Neural progenitor cell (in vitro differentiated cells): Measurements from ENCODE around the gene BCL2L2. TPM values are rescaled to one million over a fixed set of nuclear protein-coding genes. Genes with fewer than 3 reads are reported as not detected.
"Not testable (repeated sequence)": the region's sequence is repeated elsewhere in the genome, so short reads cannot be mapped to it uniquely, and the experiment has no call there.

ENCODE experiments used
- DNase-seq: peaks from one replicate; pipeline ENCODE4 v3.0.0-alpha.2; 2016; ENCODE audit warnings: low spot score
- H2AFZ ChIP-seq: fragments of 200-600 bp; sonication (generic); replicated peaks from 2 replicates; pipeline ENCODE4 v1.6.1; 2016; ENCODE audit warnings: antibody characterized with exemption
- H3F3A ChIP-seq: fragments of 200-600 bp; sonication (generic); 2 replicates; pipeline ENCODE4 v1.6.1; 2016; ENCODE audit warnings: antibody characterized with exemption, low read depth
- H3K27ac ChIP-seq: fragments of 200-600 bp; sonication (generic); 2 replicates; pipeline ENCODE4 v1.5.1; 2016; ENCODE audit warnings: mild to moderate bottlenecking
- H3K27me3 ChIP-seq: fragments of 200-600 bp; sonication (generic); 2 replicates; pipeline ENCODE4 v1.6.1; 2016; ENCODE audit warnings: mild to moderate bottlenecking, moderate library complexity
- H3K36me3 ChIP-seq: fragments of 200-600 bp; sonication (generic); 2 replicates; pipeline ENCODE4 v1.5.1; 2016
- H3K4me1 ChIP-seq: fragments of 200-600 bp; sonication (generic); 2 replicates; pipeline ENCODE4 v1.6.1; 2016; ENCODE audit warnings: mixed run types
- H3K4me2 ChIP-seq: fragments of 200-600 bp; sonication (generic); 2 replicates; pipeline ENCODE4 v1.6.1; 2016
- H3K4me3 ChIP-seq: fragments of 200-600 bp; sonication (generic); 2 replicates; pipeline ENCODE4 v1.5.1; 2016
- H3K79me2 ChIP-seq: fragments of 200-600 bp; sonication (generic); 2 replicates; pipeline ENCODE4 v1.6.1; 2016; ENCODE audit warnings: low read depth
- H3K9ac ChIP-seq: fragments of 200-600 bp; sonication (generic); 2 replicates; pipeline ENCODE4 v1.6.1; 2016
- H3K9me3 ChIP-seq: fragments of 200-600 bp; sonication (generic); 2 replicates; pipeline ENCODE4 v1.5.1; 2016; ENCODE audit warnings: low read depth
- H4K20me1 ChIP-seq: fragments of 200-600 bp; sonication (generic); 2 replicates; pipeline ENCODE4 v1.6.1; 2016; ENCODE audit warnings: low read depth
- H3K27ac Mint-ChIP-seq: 3 replicates; pipeline ENCODE4 v1.8.0; 2021; ENCODE audit warnings: mixed read lengths
- H3K27me3 Mint-ChIP-seq: 2 replicates; pipeline ENCODE4 v1.8.0; 2022; ENCODE audit warnings: low read depth, mild to moderate bottlenecking, inconsistent platforms, moderate library complexity, mixed read lengths; ENCODE audit not compliant: insufficient read depth
- H3K36me3 Mint-ChIP-seq: 3 replicates; pipeline ENCODE4 v1.8.0; 2021; ENCODE audit warnings: mixed read lengths
- H3K4me1 Mint-ChIP-seq: 3 replicates; pipeline ENCODE4 v1.8.0; 2021; ENCODE audit warnings: mixed read lengths
- H3K4me3 Mint-ChIP-seq: 3 replicates; pipeline ENCODE4 v1.8.0; 2021; ENCODE audit warnings: mild to moderate bottlenecking, moderate library complexity, mixed read lengths
- H3K9me3 Mint-ChIP-seq: 3 replicates; pipeline ENCODE4 v1.8.0; 2020; ENCODE audit warnings: mixed read lengths
- EZH2 ChIP-seq: fragments of 200-600 bp; sonication (generic); IDR thresholded peaks from 2 replicates; pipeline ENCODE4 v1.6.1; 2017; ENCODE audit warnings: antibody characterized with exemption, mild to moderate bottlenecking, moderate library complexity
- EZH2phosphoT487 ChIP-seq: fragments of 200-600 bp; sonication (generic); IDR thresholded peaks from 2 replicates; pipeline ENCODE4 v1.6.1; 2017; ENCODE audit warnings: antibody characterized with exemption
- total RNA-seq: library from RNA; depleted of rRNA; stranded (reverse); fragments of >200 nt; gene quantifications from 2 replicates; pipeline ENCODE4 v1.2.3, GENCODE V29; 2015; ENCODE audit warnings: low replicate concordance
- TF ChIP-seq, protein P1 (sequence below): fragments of 200-600 bp; sonication (generic); IDR thresholded peaks from 2 replicates; pipeline ENCODE4 v1.5.1; 2017; ENCODE audit warnings: antibody characterized with exemption, mild to moderate bottlenecking

BCL2L2 gene, protein sequence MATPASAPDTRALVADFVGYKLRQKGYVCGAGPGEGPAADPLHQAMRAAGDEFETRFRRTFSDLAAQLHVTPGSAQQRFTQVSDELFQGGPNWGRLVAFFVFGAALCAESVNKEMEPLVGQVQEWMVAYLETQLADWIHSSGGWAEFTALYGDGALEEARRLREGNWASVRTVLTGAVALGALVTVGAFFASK
- total RNA-seq, result 14.9 and 18.0 TPM in 2 replicates

DNA sequence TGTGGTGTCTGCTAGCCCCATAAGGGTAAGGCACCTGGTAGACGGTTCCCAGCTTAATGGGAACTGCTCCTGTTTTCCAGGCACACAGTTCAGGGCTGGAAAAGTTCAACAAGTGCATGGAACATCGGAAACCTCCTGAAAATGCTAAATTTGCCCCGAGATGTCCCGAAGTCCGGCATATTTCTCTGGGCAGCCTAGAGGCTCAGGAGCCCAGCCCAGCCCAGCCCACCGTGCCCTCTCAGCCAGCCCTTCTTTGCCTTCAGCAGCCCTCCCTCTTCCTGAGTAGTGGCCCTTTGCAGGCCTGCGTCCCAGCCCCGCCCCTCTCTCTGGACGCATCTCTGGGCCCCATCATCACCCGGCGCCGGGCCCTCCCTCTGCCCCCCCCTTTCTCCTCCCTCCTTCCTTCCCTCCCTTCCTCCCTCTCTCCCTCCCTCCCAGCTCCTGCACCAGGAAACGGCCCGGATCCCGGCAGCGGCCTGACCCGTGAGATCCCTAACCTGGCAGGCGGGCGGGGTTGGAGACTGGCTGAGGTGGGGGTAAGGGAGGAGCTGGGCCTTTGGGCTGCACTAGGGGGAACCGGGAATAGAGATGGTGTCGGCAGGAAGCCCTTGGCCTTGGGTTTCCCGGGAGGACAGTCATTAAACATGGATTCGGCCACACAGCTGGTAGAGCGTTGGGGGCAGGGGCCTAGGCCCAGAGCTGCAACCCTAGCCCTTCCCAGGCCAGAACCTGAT is at the start of gene BCL2L2:
Gene BCL2L2, plus strand, starts transcription at position 422 of the 734 bp plus-strand sequence. CDS start 935 bp downstream, outside the sequence.
- peaks cover 4% of the 10 kb centered on the region for H3K9me3 Mint-ChIP-seq
- Histone ChIP-seq H3K4me2 (peak within 1 kb of the TSS; percentile 79), H2AFZ (peak within 1 kb of the TSS; percentile 96), H3K79me2 (peaks cover 22% of the 10 kb centered on the region), H3K4me3 (peak within 1 kb of the TSS; percentile 74), H3K27me3 (peaks cover 15% of the 10 kb centered on the region), H4K20me1 (no peaks in the 10 kb centered on the region), H3K9me3 (no peaks in the 10 kb centered on the region), H3K9ac (peak within 1 kb of the TSS; percentile 82), H3K4me1 (peaks cover 16% of the 10 kb centered on the region), H3K36me3 (no peaks in the 10 kb centered on the region), H3F3A (peaks cover 27% of the 10 kb centered on the region), H3K27ac (peak within 1 kb of the TSS; percentile 62)
- peak within 1 kb of the TSS; percentile 89 for H3K27ac Mint-ChIP-seq
- H3K27me3 Mint-ChIP-seq, result peaks cover 5% of the 10 kb centered on the region
- DNase-seq, result peak; percentile 96
- peaks cover 26% of the 10 kb centered on the region for H3K4me1 Mint-ChIP-seq
- peak within 1 kb of the TSS; percentile 94 for H3K4me3 Mint-ChIP-seq
- H3K36me3 Mint-ChIP-seq, result peaks cover 11% of the 10 kb centered on the region
- TF ChIP-seq, protein P1, sequence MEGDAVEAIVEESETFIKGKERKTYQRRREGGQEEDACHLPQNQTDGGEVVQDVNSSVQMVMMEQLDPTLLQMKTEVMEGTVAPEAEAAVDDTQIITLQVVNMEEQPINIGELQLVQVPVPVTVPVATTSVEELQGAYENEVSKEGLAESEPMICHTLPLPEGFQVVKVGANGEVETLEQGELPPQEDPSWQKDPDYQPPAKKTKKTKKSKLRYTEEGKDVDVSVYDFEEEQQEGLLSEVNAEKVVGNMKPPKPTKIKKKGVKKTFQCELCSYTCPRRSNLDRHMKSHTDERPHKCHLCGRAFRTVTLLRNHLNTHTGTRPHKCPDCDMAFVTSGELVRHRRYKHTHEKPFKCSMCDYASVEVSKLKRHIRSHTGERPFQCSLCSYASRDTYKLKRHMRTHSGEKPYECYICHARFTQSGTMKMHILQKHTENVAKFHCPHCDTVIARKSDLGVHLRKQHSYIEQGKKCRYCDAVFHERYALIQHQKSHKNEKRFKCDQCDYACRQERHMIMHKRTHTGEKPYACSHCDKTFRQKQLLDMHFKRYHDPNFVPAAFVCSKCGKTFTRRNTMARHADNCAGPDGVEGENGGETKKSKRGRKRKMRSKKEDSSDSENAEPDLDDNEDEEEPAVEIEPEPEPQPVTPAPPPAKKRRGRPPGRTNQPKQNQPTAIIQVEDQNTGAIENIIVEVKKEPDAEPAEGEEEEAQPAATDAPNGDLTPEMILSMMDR, result no peak
- TF ChIP-seq EZH2 (no peak), EZH2phosphoT487 (no peak)

DNA sequence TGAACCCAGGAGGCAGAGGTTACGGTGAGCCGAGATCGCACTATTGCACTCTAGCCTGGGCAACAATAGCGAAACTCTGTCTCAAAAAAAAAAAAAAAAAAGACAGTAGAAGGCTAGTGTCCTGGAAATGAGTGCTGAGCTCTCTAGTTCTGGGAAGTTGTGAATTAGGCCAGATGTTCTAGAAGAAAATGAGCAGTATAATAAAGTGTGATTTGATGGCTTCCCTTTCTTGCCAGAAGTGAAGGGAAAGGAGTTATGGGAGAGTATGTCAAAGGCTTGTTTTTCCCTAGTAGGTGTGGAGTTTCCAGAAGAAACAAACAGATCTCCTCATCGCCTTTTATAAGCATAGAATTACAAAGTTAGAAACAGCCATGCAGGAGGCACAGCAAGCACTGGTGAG is 48.4 kb upstream of the BCL2L2 start:
- TF ChIP-seq EZH2, result no peak
- H3K4me3 Mint-ChIP-seq, result no peak overlapping the region

DNA sequence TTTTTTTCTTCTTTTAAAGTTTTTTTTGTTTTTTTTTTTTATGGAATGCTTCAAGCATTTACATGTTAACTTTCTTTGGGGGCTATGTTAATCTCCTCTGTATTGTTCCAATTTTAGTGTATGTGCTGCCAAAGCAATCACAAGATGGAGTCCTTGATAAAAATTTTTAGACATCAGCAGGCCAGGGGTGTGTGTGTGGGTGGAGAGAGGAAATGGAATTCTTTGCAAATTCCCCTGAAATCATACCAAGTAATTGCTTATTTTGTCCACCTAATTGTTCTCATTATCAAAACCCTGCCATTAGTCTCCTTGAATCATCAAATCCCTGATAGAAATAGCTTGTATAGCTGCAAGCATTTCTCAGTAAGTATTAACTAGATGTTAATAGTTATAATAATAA is 47.2 kb upstream of the BCL2L2 start:
- H3K4me1 ChIP-seq, result no peaks in the 10 kb centered on the region
- no peaks in the 10 kb centered on the region for H3K27me3 ChIP-seq
- H2AFZ ChIP-seq, result no peak overlapping the region
- H3K36me3 ChIP-seq, result no peaks in the 10 kb centered on the region
- H3K4me2 ChIP-seq, result no peak overlapping the region
- DNase-seq, result no peak
- H3K9me3 ChIP-seq, result no peaks in the 10 kb centered on the region
- no peaks in the 10 kb centered on the region for H3K36me3 Mint-ChIP-seq
- H3K9ac ChIP-seq, result no peak overlapping the region
- H3K4me3 ChIP-seq, result no peak overlapping the region
- H3K4me1 Mint-ChIP-seq, result no peaks in the 10 kb centered on the region
- no peak for TF ChIP-seq EZH2phosphoT487
- TF ChIP-seq, protein P1, result no peak
- peaks cover 4% of the 10 kb centered on the region for H3K27me3 Mint-ChIP-seq
- no peaks in the 10 kb centered on the region for H3K79me2 ChIP-seq
- no peaks in the 10 kb centered on the region for H4K20me1 ChIP-seq
- H3K4me3 Mint-ChIP-seq, result no peak overlapping the region
- H3F3A ChIP-seq, result peaks cover 5% of the 10 kb centered on the region
- H3K9me3 Mint-ChIP-seq, result no peaks in the 10 kb centered on the region
- no peak overlapping the region for H3K27ac ChIP-seq
- H3K27ac Mint-ChIP-seq, result no peak overlapping the region

More for the DNA sequence above, 48.4 kb upstream of the BCL2L2 start:
- no peak for DNase-seq
- H4K20me1 ChIP-seq, result no peaks in the 10 kb centered on the region
- H3K9ac ChIP-seq, result no peak overlapping the region
- Mint-ChIP-seq H3K27ac (no peak overlapping the region), H3K4me1 (no peaks in the 10 kb centered on the region), H3K9me3 (no peaks in the 10 kb centered on the region), H3K36me3 (no peaks in the 10 kb centered on the region), H3K27me3 (peaks cover 4% of the 10 kb centered on the region)
- no peak overlapping the region for H3K27ac ChIP-seq
- H3K27me3 ChIP-seq, result no peaks in the 10 kb centered on the region
- H3K36me3 ChIP-seq, result no peaks in the 10 kb centered on the region
- no peaks in the 10 kb centered on the region for H3K4me1 ChIP-seq
- H3K9me3 ChIP-seq, result no peaks in the 10 kb centered on the region
- peaks cover 5% of the 10 kb centered on the region for H3F3A ChIP-seq
- no peak overlapping the region for H2AFZ ChIP-seq
- no peak overlapping the region for H3K4me2 ChIP-seq
- no peaks in the 10 kb centered on the region for H3K79me2 ChIP-seq
- H3K4me3 ChIP-seq, result no peak overlapping the region

DNA sequence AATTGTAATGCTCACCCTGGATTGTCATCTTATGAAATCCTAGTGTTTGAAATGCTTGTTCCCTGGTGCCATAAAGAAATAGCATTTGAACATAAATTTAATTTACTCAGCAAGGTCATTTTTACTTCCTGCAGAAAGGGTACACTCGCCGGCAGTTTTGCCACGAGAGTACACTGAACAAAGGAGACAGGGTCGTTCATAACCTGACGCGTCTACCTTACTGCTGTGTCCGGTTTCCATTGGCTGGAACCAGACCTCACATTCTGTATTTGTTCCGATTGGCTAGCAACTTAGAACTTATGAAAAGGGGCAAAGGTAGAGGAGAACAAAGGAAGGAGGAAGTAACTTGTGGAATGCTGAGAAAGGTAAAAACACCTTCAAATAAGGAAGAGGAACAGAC is 45.8 kb upstream of the BCL2L2 start:
- H3K27ac Mint-ChIP-seq, H3K27me3 Mint-ChIP-seq, H3K4me3 Mint-ChIP-seq, H3K4me3 ChIP-seq, H3K9ac ChIP-seq, H3K36me3 ChIP-seq, H3K27ac ChIP-seq, H3K9me3 Mint-ChIP-seq, DNase-seq, H3K4me1 ChIP-seq, H3K9me3 ChIP-seq, H3K4me1 Mint-ChIP-seq, H3K36me3 Mint-ChIP-seq, H3K27me3 ChIP-seq, H3F3A ChIP-seq, H4K20me1 ChIP-seq, H3K79me2 ChIP-seq, H3K4me2 ChIP-seq: not testable (repeated sequence)
- peak overlapping the region; percentile 79 for H2AFZ ChIP-seq
